Measurements from ENCODE around the gene TRABD2B. TPM values are rescaled to one million over a fixed set of nuclear protein-coding genes. Genes with fewer than 3 reads are reported as not detected.

The TRABD2B gene
- total and polyA plus RNA-seq, 4 donors: 0.28 to 2.6 (median 1.3) TPM

DNA sequence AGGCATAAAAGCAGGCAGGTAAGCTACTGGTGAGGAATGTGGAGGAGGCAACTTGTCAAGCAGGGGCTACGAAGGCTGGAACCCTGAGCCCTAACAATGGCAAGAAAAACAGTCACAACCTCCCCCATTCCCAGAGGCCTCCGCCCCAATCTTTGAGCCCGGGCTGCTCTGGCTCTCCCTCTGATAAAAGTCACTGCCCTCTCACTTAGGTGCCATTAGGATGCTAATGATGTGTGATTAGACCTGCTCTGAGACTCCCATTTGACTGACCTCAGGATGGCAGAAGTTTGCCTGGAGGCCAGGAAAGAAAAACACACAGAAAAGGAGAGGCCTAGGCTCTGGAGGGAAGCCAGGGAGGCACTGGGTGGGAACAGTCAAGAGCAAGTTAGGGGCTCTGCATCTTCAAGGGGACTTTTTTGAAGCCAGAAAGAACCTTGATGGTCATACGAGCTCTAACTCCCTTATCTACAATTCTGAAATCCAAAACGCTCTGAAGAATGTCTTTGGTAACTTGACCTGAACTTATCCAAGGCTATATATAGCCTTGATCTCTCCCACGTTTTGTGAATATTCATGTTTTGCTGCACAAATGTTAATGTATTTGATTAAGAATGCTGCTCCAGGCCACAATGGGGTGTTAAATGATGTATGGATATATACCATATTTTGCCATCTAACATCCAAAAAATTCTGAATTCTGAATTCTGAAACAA lies 98.9 kb downstream of the TRABD2B start:
- H3K4me3 ChIP-seq (ENCODE audit: low read depth in 1 of 3, low read length in 3 of 3): no peak overlapping the region
- H3K9me3 ChIP-seq (ENCODE audit: control insufficient read depth in 4 of 4, low read length in 3 of 4): no peaks in the 10 kb centered on the region
- no peak for DNase-seq (ENCODE audit: low spot score)
- no peaks in the 10 kb centered on the region for H3K36me3 ChIP-seq (ENCODE audit: control insufficient read depth in 4 of 4, insufficient read depth in 3 of 4, low read depth in 1 of 4, low read length in 3 of 4)
- no peaks in the 10 kb centered on the region for H3K27me3 ChIP-seq (ENCODE audit: control insufficient read depth in 4 of 4, insufficient read depth in 4 of 4, low read length in 3 of 4)
- WGBS: 86% methylated on average over 6 of the region's 6 CpGs
- peaks cover 0 to 12% (median 6%) of the 10 kb centered on the region in 4 donors for H3K4me1 ChIP-seq (ENCODE audit: control insufficient read depth in 4 of 4, insufficient read depth in 4 of 4, low read length in 3 of 4)
- no peak overlapping the region for H3K27ac ChIP-seq (ENCODE audit: low read depth in 1 of 2, low read length in 2 of 2)
- no peak for TF ChIP-seq RXRA (IDR thresholded peaks at IDR 0.05)
- TF ChIP-seq HNF4A (conservative IDR thresholded peaks at IDR 0.05): no peak
- no peak for TF ChIP-seq JUND (IDR thresholded peaks at IDR 0.05)
- TF ChIP-seq REST (IDR thresholded peaks at IDR 0.05): no peak
- TF ChIP-seq MAX (IDR thresholded peaks at IDR 0.05): no peak
- no peak for TF ChIP-seq SP1 (IDR thresholded peaks at IDR 0.05)
- no peak for TF ChIP-seq HNF4G (IDR thresholded peaks at IDR 0.05)
- no peak for TF ChIP-seq NR2F2 (IDR thresholded peaks at IDR 0.05)
- no peak for TF ChIP-seq YY1 (IDR thresholded peaks at IDR 0.05)
- TF ChIP-seq, protein P1, sequence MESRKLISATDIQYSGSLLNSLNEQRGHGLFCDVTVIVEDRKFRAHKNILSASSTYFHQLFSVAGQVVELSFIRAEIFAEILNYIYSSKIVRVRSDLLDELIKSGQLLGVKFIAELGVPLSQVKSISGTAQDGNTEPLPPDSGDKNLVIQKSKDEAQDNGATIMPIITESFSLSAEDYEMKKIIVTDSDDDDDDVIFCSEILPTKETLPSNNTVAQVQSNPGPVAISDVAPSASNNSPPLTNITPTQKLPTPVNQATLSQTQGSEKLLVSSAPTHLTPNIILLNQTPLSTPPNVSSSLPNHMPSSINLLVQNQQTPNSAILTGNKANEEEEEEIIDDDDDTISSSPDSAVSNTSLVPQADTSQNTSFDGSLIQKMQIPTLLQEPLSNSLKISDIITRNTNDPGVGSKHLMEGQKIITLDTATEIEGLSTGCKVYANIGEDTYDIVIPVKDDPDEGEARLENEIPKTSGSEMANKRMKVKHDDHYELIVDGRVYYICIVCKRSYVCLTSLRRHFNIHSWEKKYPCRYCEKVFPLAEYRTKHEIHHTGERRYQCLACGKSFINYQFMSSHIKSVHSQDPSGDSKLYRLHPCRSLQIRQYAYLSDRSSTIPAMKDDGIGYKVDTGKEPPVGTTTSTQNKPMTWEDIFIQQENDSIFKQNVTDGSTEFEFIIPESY (IDR thresholded peaks at IDR 0.05): no peak
- TF ChIP-seq FOXA1 (IDR thresholded peaks at IDR 0.05): no peak
- no peak for TF ChIP-seq TAF1 (conservative IDR thresholded peaks at IDR 0.05)
- H3K9ac ChIP-seq (ENCODE audit: low read depth in 1 of 2, low read length in 2 of 2): no peak overlapping the region

DNA sequence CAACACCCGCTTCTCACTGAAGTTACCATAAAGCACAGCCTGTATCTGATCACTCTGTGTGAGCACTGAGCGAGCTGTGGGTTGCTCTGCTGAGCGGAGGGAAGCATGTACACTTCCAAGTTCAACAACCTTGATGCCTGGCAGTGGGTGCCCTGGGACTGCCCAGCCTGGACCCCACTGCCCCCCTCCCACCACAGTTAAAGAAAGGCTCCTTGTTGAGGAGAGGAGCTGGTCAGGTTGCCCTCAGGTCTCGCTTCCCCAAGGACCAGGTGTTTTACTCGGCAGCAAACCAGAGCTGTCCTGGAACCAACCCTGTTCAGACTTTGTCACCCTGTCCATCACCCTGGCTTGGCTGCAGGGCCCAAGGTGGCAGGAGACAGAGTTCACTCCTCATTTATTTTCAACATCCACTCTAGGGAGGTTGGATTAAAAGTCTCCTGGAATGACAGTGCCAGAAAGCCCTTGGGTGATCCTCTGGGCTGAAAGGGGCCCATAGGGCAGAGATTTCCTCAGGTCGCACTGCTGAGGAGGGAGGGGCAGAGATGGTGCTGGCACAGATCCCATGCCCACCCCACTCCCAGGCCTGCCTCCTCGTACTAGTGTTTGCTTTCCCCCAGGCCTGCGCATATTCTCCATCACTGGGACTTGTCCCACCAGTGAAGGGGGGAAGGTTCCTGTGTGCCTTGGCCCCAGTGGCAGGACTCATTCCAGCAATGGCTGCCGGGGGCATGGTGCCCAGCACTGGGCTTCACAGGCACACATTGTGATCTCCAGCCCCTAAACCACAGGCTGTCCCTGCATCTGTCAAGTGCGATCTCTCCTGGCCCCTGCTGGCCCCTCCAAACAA lies 101.7 kb downstream of the TRABD2B start:
- DNase-seq (ENCODE audit: low spot score): no peak
- TF ChIP-seq, protein P1 (IDR thresholded peaks at IDR 0.05): no peak
- TF ChIP-seq HNF4A (conservative IDR thresholded peaks at IDR 0.05): peak; percentile 42 to 73
- TF ChIP-seq SP1 (IDR thresholded peaks at IDR 0.05): no peak
- no peak for TF ChIP-seq TAF1 (conservative IDR thresholded peaks at IDR 0.05)
- TF ChIP-seq JUND (IDR thresholded peaks at IDR 0.05): no peak
- peak in 1 of 2 donors; percentile 37 for TF ChIP-seq RXRA (IDR thresholded peaks at IDR 0.05)
- no peak for TF ChIP-seq FOXA1 (IDR thresholded peaks at IDR 0.05)
- no peak for TF ChIP-seq EGR1 (IDR thresholded peaks at IDR 0.05; ENCODE audit: low read depth in 2 of 2)
- TF ChIP-seq ATF3 (IDR thresholded peaks at IDR 0.05): no peak
- Histone ChIP-seq H3K4me1 (ENCODE audit: control insufficient read depth in 4 of 4, insufficient read depth in 4 of 4, low read length in 3 of 4) (peaks cover 0 to 12% (median 6%) of the 10 kb centered on the region in 4 donors), H3K4me3 (ENCODE audit: low read depth in 1 of 3, low read length in 3 of 3) (no peak overlapping the region), H3K9me3 (ENCODE audit: control insufficient read depth in 4 of 4, low read length in 3 of 4) (no peaks in the 10 kb centered on the region), H3K36me3 (ENCODE audit: control insufficient read depth in 4 of 4, insufficient read depth in 3 of 4, low read depth in 1 of 4, low read length in 3 of 4) (no peaks in the 10 kb centered on the region), H3K27me3 (ENCODE audit: control insufficient read depth in 4 of 4, insufficient read depth in 4 of 4, low read length in 3 of 4) (no peaks in the 10 kb centered on the region), H3K27ac (ENCODE audit: low read depth in 1 of 2, low read length in 2 of 2) (no peak overlapping the region), H3K9ac (ENCODE audit: low read depth in 1 of 2, low read length in 2 of 2) (no peak overlapping the region)
- WGBS: 77% methylated on average over 10 of the region's 10 CpGs
